Measurements from ENCODE around the gene CCDC38.
A peak's percentile ranks its signal among the peaks of the same experiment; 100 is the strongest.
"Not testable (repeated sequence)": the region's sequence is repeated elsewhere in the genome, so short reads cannot be mapped to it uniquely, and the experiment has no call there.

The CCDC38 gene

GRCh38 chr12:95881331-95881955 lies 61.0 kb downstream of the CCDC38 start:
- no peak for DNase-seq

- DNase-seq = no peak
Measured at GRCh38 chr12:95880895-95881294, 61.5 kb downstream of the CCDC38 start.

DNA sequence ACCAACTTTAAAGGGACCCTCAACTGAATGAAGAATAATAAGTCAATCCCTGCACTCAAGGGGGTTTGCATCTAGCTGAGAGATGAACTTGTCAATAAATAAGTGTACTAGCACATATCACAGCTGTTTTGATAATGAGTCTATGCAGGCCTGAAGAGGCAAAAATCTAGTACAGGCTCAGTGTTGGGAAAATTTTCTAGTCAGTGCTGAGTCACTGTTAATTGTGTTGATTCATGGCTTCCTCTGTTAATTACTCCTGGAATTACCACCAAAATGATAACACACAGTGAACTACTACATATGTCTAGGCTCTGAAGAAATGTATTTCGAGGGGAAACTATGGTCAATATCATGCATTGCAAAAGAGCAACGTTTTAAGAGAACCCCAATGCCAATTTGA lies 64.8 kb downstream of the CCDC38 start:
- DNase-seq = no peak

DNA sequence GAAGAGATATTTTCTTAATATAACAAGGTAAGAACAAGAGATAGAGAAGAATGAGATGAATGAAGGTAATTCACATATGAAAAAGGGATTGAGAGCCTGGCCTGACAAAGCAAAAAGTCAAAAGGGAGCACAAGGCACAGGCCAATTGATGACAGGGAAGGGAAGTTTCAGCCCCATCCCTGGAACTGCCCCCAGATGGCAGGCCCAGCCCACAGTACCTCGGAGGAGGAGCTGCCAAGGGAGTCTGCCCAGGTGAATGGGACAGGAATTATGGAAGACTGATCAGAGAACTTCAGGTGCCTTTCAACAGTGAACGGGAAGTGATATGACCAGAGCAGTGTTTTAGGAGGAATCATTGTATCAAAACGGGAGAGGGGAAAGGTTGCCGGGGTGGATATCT lies 68.0 kb downstream of the CCDC38 start:
- DNase-seq = no peak

DNA sequence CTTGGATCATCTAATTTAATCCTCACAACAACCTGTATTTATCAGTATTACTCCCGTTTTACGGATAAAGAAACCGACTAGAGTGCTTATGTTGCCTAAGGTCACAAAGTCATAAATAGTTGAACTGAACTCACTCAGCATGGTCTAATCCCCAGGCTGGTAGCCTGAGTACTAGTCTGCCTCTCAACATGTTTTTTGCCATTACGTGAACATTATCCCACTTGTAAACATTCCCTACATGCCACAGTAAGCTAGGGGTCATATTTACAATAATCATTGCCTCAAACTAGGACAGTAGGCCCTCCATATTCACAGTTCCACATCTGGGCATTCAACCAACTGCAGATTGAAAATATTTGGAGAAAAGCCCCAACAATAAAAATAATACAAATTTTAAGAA lies 71.5 kb downstream of the CCDC38 start:
- DNase-seq = no peak

- no peak for DNase-seq
Measured at GRCh38 chr12:95863337-95863736, 79.1 kb downstream of the CCDC38 start.

DNA sequence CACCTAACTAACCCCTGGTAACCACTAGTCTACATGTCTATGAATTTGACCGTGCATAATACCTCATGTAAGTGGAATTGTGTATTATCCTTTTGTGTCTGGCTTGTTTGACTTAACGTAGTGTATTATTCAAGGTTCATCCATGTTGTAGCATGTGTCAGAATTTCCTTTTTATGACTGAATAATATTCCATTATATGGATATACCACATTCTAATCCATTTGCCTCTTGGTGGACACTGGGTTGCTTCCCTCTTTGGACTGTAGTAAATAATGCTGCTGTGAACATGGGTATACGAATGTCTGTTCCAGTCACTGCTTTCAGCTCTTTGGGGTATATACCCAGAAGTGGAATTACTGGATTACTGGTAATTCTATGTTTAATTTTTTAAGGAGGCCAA lies 80.4 kb downstream of the CCDC38 start:
- no peak for DNase-seq

DNA sequence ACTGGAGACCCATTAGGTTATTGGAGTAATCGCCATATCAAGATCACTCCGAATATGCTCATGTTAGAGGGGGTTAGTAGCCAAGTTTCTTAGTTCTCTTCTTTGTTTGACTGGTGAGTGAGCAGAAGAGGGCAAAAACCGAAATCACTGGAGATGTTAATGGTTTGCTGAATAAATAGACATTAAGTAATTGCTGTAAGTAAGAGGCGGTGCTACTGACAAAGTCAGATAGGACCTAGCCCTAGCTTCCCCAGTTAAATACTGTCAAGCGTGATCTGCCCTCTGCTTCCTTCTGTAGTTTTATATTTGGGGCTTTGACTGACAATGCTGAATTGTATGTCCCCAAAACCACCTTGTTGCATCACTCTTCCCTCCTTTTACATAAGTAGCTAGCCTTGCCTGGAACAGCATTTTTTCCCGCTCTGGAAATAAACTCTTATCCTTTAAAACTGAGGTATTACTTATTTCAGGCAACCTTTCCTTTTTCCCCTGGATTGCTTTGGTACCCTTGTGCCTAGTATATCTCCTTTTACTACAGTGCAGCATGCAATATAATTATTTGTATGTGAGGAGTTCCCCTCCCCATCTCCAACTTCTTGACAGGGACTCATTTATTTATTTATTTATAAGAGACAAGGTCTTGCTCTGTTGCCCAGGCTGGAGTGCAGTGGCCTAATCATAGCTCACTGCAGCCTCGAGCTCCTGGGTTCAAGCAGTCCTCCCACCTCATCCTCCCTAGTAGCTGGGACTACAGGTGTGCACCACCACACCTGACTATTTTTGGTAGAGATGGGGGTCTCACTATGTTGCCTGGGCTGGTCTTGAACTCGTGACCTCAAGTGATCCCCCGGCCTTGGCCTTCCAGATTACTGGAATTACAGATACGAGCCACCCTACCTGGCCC lies 82.2 kb downstream of the CCDC38 start:
- no peak for DNase-seq

DNA sequence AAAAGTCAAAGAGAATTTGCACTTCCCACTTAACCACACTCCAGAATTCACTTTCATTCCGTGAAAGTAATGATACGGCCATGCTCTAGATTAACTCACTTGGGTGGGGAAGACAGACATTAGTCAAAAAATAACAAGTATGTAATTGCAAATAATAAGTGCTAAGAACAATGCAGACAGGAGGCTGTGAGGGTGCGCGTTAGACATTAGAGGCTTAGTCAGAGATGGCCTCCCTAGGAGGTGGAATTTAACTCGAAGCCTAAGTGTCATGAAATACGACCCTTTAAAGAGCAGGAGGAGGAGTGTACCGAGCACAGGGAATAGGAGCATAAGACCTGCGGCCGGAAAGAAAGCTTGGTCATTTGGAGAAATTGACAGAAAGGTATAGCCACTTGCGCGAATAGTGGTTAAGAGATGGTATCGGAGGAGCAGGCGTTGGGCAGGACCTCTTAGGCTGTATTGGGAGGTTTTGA lies 83.0 kb downstream of the CCDC38 start:
- DNase-seq = no peak

DNA sequence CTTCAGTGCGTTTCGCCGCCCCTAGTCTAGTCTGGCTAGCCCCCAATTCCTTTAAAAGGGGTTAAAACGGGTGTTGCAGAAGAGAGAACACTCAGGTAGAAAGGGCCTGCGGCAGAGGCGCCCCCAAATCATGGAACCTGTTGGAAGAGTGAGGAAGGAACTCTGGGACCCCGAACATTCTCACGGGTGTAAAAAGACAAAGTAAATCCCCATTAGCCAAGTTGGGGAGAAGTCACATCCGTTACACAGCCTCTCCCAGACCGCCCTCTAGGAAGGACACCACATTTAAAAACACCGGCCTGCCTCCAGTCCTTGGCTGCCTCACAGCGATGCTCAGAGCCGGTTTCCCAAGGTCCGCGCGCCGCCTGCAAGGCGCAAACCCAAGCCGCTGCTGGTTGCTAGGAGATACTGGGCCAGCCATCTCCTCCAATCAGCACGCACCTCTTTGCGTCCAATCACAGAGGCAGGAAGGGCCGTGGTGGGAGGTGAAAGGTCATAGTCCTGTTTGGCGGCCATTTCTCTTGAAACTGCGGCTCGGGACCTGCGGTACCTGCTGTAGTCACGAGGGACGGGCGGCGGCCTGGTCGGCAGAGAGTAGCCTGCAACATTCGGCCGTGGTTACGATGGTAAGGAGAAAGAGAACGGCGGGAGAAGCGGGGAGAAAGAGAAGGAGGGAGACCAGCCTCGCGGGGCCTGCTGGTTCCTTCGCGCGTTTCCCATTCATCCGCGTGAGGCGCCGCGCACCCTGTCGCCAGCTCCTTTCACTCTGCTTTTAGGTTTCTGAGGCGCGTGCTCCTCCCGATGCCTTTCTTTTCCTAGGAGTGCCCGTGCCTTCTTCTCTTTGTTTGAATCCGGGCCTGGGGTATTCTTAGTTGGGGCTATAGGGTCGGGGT lies 83.7 kb downstream of the CCDC38 start, which contains the start of gene SNRPF:
Gene SNRPF (plus strand): TSS at position 502 of the 893 bp plus-strand sequence. CDS start 122 bp downstream, at position 624.
- DNase-seq = peak; percentile 94

DNA sequence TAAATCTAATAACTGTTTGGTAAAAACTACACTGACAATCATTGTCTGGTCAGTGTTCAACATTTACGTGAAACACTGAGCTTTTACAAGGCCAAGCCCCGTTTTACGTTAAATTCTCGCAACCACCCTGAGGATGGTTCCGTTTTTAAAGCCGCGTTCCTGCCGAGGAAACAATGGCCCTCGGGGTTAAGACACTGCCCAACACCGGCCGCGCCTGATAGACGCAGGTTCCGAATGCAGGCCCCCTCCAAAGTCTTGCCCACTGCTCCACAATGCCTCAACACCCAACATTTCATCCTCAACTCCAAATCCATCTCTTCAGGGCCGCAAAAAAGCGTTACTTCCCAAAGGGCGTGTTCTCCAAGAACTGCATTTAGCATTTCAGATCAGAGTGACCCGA lies 84.6 kb downstream of the CCDC38 start:
- DNase-seq = no peak

DNA sequence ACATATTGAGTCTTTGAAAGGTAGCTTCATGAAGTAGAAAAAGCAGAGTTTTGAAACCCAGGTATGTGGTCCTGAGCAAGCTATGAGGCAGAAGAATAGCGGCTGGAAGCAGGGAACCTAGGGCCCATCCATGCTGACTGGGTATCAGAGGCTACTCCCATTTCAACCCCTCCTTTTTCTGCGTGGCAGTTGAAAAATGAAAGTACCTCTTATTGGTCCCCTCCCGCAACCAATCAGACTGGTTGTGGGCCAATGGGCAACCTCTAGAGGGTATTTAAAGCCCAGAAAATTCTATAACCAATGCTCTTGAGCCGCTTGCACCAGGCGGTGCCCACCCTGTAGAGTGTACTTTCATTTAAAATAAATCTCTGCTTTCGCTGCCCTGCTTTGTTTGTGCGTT lies 85.3 kb downstream of the CCDC38 start:
- no peak for DNase-seq

DNA sequence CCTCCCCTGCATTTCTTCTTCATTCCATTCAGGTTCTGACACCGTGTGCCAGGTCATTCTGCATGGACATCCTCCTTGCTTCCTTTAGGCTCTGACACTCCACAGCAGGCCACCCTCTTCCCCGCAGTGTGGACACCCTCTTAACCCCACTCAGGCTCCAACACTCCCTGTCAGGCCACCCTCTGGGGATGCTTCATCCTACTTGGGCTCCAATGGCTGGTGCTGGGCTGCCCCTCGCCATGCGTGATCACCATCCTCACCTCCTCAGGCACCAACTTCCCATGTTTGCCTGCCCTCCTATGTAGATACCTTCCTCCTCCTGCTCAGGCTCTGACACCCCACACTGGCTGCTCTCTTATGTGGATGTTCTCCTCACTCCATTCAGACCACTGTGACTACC lies 90.3 kb downstream of the CCDC38 start:
- DNase-seq = no peak

GRCh38 chr12:95851606-95852005 lies 90.8 kb downstream of the CCDC38 start:
- DNase-seq = no peak

- DNase-seq = peak; percentile 9
Measured at GRCh38 chr12:95848575-95849388, 93.6 kb downstream of the CCDC38 start.

DNA sequence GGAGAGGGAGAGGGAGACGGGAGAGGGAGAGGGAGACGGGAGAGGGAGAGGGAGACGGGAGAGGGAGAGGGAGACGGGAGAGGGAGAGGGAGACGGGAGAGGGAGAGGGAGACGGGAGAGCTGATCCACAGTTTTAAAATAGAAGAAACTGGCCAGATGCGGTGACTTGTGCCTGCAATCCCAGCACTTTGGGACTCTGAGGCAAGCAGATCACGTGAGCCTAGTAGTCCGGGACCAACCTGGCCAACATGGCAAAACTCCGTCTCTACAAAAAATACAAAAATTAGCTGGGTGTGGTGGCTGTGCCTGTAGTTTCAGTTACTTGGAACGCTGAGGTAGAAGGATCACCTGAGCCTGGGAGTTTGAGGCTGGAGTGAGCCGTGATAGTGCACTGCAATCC lies 100.0 kb downstream of the CCDC38 start:
- DNase-seq = not testable (repeated sequence)

GRCh38 chr12:95838125-95838524 lies 104.3 kb downstream of the CCDC38 start:
- DNase-seq = peak; percentile 41

- DNase-seq = no peak
Measured at GRCh38 chr12:95837240-95838038, 105.0 kb downstream of the CCDC38 start.

DNA sequence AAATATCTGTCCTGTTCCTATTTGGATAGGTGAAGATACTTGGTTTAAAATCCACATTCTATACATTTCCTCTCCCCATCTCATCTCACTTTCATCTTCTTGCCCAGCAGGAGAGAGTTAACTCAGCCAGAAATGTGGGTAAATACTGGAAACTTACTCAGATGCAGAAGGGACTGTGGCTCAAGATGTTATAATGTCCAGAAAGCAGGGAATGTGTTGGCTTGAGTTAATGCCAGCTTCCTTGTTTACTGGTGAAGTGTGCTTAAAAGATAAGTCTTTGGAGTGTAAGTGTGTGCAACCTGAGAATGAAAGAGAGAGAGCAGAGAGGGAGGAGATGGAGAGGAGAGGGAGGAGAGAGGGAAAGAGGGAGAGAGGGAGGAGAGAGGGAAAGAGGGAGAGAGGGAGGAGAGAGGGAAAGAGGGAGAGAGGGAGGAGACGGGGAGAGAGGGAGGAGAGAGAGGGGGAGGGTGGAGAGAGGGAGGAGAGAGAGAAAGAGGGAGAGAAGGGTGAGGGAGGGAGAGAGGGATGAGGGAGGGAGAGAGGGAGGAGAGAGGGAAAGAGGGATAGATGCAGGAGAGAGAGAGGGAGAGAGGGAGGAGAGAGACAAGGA lies 105.7 kb downstream of the CCDC38 start:
- peak; percentile 21 for DNase-seq

DNA sequence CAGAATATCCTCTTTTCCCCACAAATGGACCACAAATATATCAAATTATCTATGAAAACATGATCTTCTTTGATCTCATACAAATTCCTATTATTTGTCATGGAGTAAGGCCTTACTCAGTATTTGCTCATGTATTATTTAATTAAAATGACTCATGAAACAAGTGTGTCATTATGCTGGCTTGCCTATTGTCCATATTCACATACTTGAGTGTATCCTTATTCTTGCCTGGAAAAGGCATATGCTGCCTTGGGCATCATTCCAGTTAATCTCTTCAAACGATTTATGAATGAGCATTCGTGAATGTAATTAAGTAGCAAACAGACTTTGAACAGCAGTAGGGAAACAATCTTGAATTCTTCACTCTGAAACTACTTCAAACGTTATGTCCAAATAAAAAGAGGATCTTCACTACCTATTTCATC lies 106.2 kb downstream of the CCDC38 start:
- DNase-seq = peak; percentile 7

DNA sequence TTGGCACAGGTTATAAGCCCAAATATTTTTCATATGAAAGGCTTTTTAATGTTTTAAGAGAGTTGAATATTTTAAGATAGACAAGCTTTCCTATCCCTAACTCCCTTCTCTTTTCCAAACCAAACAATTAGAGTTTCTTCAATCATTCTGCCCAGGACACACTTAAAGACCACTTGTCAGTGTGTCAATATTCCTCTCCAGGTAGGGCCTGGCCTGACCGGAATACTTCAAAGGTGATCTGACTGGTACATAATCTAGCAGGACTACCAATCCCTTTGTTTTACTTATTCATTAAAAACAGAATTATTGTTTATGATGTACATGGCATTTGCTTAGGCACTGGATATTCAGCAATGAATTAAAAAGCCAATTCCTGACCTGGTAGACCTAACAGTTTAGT lies 107.8 kb downstream of the CCDC38 start:
- DNase-seq = no peak

Measured in NCI-H226 (cell line).